Activated CD4-positive, CD25-positive, alpha-beta regulatory T cell treated with anti-CD3 and anti-CD28 coated beads, Interleukin-2, amount 50 U/mL, for 72 hours (primary cell): Measurements from ENCODE around the gene FOXN4.

Experiments used
- DNase-seq: peaks from one replicate; pipeline ENCODE4 v3.0.0; 2021

FOXN4 gene

DNA sequence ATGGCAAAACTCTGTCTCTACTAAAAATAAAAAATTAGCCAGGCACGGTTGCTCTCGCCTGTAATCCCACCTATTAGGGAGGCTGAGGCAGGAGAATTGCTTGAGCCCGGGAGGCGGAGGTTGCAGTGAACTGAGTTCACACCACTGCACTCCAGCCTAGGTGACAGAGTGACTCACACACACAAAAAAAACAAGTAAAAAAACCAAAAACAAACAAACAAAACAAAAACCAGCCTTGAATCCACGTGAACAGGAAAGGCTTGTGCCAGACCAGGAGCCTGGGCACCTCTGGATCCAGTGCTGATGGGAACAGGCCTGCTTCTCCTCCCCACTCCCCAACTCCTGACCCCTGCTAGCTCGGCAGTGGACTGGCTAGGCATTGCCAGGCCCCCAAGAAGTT, 3.5 kb downstream of the FOXN4 start:
- DNase-seq: no peak

DNA sequence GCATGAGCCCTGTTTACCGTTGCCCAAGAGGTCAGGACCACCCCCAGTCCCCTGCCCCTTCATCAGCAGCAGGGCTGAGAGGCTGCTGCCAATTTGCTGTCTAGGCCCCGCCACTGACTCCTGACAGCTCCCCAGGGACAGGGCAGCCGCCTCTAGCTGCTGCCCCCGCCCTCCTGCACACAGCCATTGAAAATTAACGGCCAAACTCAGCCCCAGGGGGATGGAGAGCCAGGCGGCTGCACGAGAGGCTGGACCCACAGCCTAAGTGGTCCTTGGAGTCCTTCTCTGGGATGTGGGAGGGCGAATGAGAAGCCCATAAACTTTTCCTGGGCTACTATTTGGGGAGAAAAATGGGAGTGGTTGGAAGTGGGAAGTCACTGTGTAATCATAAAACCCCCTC, 4.6 kb downstream of the FOXN4 start:
- DNase-seq: no peak

DNA sequence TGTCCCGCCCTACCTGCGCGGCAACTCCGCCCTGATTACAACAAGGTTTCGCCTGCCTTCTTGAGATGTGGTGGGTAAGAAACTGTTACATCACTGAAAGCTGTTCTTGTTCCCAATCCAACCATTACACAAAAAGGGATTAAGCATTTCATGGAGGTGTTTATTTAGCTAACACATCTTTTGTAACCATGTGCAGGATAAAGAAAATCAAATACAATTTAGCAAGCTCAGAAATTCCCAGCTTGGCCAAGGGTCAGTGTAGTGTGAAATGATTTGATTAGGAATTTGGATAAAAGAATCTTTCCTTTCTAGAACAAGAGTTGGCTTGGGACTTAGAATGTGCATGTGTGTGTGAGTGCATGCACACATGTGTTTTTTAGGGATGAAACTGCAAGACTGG, 6.3 kb downstream of the FOXN4 start:
- DNase-seq: no peak

DNA sequence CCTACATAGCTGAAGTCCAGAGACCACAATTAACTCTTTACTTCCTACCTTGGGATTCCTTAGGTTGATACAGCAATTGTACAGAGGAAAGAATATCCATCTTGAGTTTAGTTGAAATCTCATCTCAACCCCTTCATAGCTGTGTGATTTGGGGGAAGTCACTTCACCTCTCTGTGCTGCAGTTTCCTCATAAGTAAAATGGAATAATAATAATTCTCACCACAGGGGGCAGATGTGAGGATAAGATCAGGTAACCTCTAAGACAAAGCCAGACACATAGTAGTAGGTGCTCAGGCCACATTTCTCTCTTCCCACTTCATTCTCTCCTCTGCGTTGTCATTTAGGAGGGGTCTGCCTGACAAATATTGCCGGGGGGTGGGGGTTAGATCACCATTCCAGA, 6.7 kb downstream of the FOXN4 start:
- no peak for DNase-seq

DNA sequence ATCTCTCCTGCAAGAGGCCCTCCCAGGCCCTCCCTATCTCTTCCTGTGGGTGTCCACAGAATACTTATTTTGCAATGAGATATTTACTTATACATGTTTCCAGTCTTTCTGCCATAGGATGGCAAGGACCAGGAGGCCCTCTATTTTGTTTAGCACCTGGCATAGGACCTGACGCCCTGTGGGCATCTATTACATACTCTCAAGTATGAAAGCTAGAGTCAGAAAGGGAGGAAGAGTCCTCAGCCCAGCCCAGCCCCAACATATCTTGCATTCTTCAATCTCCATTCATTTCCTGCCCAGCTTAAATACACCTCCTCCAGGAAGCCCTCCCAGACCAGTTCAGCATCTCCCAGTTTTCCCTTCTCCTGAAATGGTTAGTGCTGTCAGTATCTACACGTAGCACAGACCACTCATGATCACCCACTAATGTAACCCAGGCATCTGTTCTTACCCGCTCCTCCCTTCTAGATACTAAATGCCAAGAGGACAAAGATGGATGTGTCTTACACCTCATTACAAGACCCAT, 7.4 kb downstream of the FOXN4 start:
- no peak for DNase-seq

DNA sequence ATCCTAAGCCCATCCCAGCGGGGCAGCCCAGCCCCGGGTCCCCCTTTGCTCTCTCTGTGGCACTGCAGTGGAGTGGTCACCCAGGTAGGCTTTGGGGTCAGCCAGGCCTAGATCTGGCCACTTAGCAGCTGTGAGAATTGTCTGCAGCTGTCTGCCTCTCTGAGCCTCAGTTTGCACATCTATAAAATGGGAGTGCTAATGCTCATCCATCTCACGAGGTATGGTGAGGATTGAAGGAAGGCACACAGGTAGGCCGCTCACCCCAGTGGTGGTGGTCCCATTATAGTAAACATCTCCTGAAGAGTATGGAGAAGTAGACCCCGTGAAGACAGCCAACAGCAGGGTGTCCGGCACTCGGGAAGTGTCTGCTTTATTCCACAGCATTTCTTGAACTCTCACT, 9.2 kb downstream of the FOXN4 start:
- DNase-seq: no peak

DNA sequence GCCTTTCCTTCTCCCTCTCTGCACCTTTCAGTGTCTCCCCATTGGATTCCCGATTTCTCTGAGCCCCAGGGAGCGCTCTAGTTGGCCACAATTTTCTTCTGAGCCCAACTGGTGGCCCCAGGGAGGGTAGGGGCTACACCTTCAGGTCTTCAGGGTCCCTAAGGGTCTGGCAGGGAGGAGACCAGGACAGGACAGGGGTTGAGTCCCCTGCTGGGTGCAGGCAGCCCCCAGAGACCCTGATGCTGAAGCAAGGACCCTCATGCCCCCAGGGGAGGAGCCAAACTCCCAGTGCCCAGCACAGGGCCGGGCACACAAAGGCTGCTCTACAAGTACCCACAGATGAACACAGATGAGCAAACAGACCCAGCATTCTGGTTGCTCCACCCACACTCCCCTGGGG, 12.7 kb downstream of the FOXN4 start:
- DNase-seq: no peak

DNA sequence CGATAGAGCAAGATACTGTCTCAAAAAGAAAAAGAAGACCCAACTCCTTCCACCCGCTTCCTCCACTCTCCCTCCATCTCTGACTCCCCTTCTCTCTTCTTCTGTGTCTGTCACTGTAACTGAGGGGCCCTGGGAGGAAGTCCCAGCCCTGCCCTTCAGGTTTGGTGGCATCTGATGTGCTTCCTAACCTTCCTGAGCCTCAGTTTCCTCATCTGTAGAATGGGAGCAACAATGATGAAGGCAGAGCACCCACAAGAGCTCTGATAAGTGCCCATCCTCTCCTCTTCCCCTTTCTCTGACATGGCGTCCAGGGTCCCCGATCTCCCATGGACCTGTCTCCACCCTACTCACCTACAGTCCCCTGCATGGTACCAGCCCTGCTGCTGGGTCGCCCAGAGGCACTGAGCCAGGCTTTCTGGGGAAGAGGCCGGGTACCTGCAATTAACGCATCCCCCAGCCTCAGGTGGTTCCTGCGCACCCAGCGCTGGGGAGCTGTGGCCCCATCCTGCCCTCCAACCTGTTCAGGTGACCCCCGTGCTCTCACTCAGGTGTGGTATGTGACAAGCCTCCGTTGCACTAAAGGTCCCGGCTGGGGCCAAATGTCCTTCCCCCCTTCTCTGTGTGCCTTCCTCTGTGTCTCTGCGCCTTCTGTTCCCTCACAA, 13.2 kb downstream of the FOXN4 start:
- no peak for DNase-seq

DNA sequence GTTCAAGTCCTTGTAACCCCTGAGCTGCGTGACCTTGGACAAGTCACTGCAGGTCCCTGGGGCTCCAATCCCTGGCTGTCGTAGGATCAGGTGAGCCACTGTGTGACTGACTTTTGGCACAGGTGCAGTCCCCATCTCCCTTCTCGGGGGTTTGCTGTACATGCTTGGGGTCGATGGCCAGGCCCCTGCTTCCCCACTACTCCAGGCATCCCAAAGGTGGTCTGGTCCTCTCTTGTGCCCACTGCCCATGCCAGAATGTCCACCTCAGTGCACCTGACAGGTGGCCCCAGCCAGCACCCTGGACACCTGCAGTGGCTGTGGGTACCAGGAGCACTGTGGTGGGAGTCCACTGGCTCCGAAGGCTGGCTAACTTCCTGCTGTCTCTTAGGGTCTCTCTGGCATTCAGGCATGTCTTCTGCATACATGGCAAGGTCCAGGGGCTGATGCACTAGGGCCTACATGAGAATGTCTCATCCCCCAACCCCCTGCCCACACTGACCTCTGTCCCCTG, 14.7 kb downstream of the FOXN4 start:
- DNase-seq: no peak

DNA sequence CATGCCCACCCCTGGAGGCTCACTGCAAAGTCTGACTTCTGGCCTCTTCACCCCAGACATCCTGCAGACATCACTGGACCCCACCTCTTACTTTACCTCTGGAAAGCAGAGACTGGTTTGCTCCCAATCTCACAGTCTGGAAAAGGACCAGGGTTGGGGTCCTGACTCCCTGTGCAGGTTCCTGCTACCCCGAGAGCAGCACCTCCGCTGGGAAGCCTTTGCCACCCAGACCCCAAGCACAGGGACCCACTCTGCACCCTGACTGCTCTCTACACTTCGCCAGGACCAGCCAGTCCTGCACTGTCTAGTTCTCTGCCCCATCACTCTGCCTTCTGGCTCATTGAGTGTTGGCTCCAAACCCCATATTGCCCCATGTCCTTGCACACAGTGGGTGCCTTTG, 16.0 kb downstream of the FOXN4 start:
- no peak for DNase-seq

DNA sequence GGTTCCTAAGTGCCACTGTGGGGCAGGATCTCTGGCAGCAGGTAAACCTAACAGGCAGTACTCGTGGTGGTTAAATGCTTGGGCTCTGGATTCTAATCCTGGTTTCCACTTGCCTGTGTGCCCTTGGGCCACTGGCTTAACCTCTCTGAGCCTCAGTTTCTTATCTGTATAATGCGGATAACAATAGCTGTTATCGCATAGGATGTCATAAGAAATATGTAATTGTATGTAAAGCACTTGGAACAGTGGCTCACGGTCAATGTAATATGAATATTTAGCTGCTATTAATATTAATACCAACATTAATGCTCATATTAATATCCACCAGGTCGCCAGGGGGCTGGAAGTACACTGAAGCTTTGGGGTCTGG, 16.8 kb downstream of the FOXN4 start:
- no peak for DNase-seq

DNA sequence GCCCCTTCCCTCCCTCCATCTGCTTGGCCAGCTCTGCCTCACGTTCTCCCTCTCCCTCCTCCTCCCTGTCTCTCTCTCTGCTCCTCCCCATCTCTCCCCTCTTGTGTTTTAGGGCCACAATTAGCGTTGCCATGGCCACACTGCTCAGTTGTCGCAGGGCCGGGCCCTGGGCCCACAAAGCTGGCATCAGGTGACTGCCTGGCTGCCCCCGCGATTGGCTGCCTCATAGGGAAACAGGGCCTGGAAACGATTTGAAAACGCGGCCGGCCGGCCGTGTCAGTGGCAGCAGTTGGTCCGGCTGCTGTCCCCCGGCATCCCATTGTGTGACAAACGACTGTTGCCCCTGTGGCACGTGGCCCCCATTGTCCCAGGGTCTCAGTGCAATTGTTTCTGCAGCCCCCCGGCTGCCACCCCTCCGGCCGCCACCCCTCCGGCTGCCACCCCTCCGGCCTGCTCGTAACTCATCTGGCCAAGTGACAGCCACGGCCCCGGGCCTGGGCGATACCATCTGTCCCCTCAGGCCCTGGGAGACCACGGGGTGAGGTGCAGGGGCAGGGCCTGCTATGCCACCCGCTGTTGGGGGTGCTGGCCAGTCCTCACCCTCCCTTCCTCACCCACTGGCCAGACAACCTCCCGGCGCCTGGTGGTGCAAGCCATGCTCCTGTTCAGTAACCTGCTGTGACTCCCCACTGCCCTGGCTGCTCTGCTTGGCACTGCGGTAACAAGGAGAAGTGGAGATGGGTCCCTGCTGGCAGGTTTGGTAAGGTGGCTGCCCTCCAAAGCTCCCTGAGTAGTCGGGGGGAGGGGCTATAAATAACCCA, 17.4 kb downstream of the FOXN4 start:
- DNase-seq: no peak

DNA sequence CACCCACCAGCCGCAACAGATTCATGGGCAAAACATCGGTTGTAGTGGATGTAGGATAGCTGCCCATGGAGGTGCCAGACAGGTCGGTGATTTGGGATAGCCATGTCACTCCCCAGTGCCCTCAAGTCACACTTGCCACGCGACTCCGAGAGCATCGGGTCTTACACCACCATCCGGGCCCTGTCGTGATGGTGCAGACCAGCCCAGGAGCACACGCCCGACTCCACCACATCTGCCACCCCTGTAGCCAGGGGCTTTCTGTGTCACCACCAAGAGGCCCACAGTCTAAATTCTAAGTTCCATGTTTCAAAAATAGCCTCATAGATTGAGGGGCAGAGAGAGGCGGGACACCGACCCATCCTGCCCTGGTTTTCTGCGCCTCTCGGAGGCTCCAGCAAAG, 18.0 kb downstream of the FOXN4 start:
- no peak for DNase-seq

DNA sequence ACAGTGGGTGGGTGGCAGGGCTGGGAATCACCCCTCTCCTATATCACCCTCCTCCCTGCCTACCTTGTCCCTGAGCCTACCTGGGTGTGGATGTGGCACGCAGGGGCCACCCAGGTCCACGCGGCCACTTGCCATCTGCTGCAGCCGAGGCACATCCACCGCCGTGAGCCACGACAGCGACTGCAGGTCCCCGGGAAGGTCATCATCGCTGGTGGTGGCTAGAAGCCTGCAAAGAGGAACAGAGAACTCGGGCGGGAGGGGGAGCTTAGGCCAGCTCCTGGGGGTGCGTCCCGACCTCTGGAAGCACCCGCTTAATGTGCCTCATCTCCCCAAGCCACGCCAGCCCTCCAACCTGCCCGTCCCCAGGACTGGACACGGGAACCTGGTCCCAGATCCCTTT, 19.0 kb downstream of the FOXN4 start:
- no peak for DNase-seq

DNA sequence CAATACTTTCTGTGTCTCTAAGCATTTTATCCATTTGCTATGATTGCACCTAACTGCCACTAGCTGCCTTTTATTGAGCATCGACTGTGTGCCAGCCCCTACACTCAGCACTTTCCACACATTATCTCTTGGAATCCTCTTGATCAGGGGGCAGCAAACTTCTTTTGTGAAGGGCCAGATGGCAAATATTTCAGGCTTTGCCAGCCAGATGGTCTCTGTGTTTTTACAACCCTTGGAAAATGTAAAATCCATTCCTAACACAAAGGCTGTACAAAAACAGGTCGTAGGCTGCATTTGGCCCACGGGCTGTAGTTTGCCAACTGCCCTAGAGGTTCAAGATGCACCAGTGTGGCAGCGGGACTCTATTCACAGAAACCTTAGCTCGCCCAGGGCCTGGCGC, 19.5 kb downstream of the FOXN4 start:
- DNase-seq: no peak

DNA sequence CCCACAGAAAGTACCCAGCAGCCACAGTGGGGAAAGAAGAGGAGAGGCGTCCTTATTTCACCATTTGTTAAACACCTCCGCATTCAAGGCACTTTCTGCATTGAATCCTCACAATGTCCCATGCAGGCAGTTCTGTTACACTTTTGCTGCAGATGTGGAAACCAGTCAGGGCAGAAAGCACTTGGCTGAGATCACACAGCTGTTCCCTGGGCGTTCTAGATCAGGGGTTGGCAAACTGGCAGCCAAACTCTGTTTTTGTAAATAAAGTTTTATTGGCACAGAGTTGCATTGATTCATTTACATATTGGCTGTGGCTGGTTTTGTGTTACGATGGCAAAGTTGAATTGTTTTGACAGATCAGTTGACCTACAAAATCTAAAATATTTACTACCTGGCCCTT, 20.1 kb downstream of the FOXN4 start:
- DNase-seq: no peak

DNA sequence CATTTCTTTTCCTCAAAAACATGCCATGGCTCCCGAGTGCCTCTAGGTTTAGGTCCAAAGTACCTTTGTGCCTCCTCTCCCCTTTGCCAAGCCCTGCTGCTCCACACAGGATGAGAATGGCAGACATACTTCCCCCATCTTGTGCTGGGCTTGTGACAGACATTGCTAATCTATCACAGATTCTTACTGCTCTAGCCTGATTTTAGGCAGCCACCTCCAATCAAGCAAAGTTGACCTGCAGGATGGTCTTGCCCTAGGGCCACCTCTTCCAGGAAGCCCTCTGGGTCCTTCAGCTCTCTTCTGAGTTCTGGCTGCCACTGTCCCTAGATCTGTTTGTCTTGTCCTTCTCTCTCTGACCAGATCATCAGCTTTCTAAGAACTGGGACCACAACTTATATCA, 20.5 kb downstream of the FOXN4 start:
- DNase-seq: no peak

DNA sequence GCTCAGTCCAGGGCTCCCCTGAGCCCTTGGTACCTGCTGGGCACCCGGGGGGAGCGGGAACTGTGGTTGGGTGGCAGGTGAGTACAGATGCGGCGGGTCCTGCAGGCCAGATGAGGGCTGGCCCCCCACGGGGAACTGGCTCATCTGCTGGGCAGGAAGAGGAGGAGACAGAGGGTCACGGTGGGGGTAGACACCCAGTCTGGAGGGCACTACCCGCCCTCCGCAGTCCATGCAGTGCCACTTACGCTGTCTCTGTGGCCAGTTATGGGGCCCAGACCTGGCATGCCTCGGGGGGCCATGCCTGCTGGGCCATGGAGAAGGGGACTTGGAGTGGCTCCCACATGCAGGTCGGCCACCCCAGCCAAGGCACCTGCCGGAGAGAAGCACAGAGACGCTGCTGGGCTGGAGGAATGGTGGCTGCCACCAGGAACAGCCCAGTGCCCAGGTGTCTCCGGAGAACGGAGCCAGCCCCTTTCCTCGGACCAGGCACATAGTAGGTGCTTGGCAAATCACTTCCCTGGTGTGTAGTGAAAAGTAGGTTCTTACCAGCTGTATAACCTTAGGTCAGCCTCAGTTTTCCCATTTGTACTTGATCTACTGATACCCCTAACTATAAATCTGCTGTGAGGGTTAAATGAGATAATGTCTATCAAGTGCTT, 21.1 kb downstream of the FOXN4 start:
- no peak for DNase-seq

DNA sequence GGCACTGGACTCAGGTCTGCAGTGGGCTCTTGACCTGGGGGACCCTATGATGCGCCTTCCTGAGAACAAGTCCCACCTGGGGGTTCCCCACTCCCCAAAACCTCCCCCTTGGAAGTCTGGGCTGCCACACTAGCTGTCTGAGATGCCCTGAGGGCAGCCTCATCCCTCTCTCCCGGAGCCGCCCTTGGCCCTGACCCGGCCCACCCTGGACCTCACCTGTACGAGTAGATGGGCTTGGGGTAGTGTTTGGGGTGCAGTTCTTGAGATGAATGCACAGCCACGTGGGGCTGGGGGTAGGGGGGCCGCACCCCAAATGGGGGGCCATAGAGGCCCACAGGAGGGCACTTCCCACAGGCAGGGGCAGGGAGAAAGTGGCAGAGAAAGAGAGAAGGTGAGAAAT, 21.9 kb downstream of the FOXN4 start:
- no peak for DNase-seq

DNA sequence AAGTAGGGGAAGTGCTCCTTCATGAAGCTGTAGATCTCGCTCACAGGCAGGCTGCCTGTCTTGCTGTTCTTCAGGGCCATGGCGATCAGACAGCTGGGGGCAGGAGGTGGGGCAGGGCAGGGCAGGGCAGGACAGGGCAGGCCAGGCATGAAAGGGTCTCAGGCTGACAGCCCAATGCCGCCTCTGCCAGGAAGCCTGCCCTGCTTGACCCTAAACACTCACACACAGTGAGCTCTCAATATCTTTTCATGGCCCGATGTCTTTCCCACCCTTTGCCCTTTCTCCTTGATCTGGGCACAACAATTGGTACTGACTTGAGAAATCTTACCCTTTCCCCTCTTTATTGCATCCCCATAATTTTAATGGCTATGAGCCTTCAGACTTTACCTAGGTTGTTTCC, 22.4 kb downstream of the FOXN4 start:
- DNase-seq: no peak

DNA sequence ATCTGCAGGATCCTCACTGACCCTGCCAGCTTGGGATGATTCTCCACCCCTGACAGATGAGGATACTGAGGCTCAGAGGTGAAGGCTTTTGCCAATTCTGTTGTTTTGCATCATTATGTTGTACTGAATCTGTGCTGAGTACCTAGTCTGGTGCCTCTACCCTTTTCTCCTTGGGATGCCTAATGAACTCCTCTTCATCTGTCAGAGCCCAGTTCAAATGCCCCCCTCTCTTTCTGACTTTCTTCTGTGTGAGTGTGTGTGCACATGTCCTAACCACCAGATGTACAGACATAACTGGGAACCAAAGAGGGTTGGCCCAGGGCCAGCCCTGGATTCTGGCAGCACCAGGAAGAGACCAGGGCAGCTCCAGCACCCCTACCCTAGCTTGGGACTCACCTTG, 22.8 kb downstream of the FOXN4 start:
- DNase-seq: no peak

DNA sequence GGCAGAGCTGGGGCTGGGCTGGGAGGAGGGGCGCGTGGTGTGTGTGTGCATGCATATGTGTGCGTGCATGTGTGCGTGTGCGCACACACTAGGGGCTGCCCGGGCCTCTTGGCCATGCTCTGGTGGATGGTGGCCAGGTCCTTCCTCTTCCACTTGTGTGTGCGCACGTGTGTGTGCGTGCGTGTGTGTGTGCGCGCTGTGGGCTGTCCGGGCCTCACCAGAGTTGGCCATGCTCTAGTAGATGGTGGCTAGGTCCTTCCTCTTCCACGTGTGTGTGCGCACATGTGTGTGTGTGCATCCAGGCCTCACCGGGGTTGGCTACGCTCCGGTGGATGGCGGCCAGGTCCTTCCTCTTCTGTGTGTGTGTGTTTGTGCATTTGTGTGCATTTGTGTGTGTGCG, 24.7 kb downstream of the FOXN4 start:
- DNase-seq: no peak

DNA sequence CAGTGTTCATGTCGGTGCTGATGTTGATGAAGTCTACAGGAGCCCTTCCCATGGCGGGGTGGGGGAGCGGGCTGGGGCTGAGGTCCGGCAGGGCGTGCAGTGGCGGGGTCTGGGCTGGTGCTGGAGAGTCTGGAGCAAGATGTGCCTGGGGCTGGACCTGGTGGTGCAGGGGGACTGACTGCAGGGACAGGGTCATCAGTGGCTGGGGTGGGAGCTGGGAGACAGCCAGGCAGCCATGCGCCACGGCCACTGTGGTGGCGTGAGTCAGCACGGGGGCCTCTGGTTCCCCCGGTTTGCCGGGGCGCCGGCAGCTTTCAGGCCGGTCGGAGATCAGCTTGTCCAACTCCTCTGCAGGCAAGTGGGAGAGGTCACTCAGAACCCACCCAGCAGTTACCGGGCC, 27.6 kb downstream of the FOXN4 start:
- no peak for DNase-seq

DNA sequence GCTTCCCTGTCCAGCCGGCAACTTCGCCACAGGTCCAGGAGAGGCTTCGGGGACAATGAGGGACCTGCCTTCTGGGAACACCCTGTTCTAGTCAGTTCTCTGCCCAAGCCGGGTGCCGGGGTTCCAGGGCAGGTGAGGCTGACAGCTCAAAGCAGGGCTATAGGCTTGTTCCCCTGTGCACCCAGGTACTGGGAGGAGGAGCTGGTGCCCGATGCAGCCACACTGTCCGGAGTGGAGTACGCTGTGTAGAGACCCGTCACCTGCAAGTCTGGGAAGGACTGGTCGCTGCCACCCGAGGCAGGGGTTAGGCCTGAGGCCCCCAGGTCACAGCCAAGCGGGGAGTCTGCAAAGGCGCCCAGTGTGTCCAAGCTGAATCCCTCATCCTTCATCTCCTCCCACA, 29.6 kb downstream of the FOXN4 start:
- no peak for DNase-seq
